Vagina (tissue), 2 donors: Measurements from ENCODE around the gene SIAH2. TPM values are rescaled to one million over a fixed set of nuclear protein-coding genes. Genes with fewer than 3 reads are reported as not detected.
"Not testable (repeated sequence)": the region's sequence is repeated elsewhere in the genome, so short reads cannot be mapped to it uniquely, and the experiment has no call there.

ENCODE experiments used
- DNase-seq, 2 donors: peaks; one replicate each; pipeline ENCODE4 v3.0.0-alpha.2; 2017; ENCODE audit errors: extremely low spot score in 2 of 2
- H3K27ac ChIP-seq: fragments of 200-600 bp; sonication (generic); one replicate; pipeline ENCODE4 v1.5.1; 2019
- H3K27me3 ChIP-seq: fragments of 200-600 bp; sonication (generic); one replicate; pipeline ENCODE4 v1.5.1; 2019
- H3K36me3 ChIP-seq, 2 donors: fragments of 200-600 bp; sonication (generic); one replicate each; pipeline ENCODE4 v1.5.1; 2017 to 2019
- H3K4me1 ChIP-seq: fragments of 200-600 bp; sonication (generic); one replicate; pipeline ENCODE4 v1.5.1; 2019
- H3K4me3 ChIP-seq, 2 donors: fragments of 200-600 bp; sonication (generic); 1 replicate in 1 of 2; 2 replicates in 1 of 2; pipeline ENCODE4 v1.5.1; 2016 to 2019
- H3K9me3 ChIP-seq: fragments of 200-600 bp; sonication (generic); one replicate; pipeline ENCODE4 v1.5.1; 2019
- CTCF ChIP-seq, 3 experiments: fragments of 450-650 bp in 2 of 3; fragments of 200-600 bp in 1 of 3; sonication (generic) in 1 of 3; IDR thresholded peaks; one replicate each; pipeline ENCODE4 v1.5.1; 2017 to 2019; ENCODE audit warnings: antibody characterized with exemption in 3 of 3, mild to moderate bottlenecking in 2 of 3, moderate library complexity in 2 of 3
- POLR2A ChIP-seq, 2 donors: fragments of 450-650 bp; IDR thresholded peaks; one replicate each; pipeline ENCODE4 v1.6.1; 2017; ENCODE audit warnings: antibody characterized with exemption in 2 of 2, mild to moderate bottlenecking in 2 of 2, moderate library complexity in 2 of 2
- POLR2AphosphoS5 ChIP-seq, 2 donors: sonication (generic); formaldehyde crosslinking; IDR thresholded peaks; one replicate each; pipeline ENCODE4 v1.9.0; 2017; ENCODE audit warnings: antibody characterized with exemption in 2 of 2, mild to moderate bottlenecking in 2 of 2, low read depth in 1 of 2; ENCODE audit not compliant: insufficient read depth in 1 of 2
- intact Hi-C: fragments of 100-400 bp; cut with DNase I; formaldehyde crosslinking; loops from one replicate; pipeline ENCODE4 v1.15.1; 2023
- total RNA-seq: library from RNA; depleted of rRNA; stranded (reverse); fragments of >200 nt; gene quantifications from one replicate; pipeline ENCODE4 v1.2.3, GENCODE V29; 2016

SIAH2 gene
- total RNA-seq, 1 donor from 2014 or later, result 71.0 TPM

GRCh38 chr3:150803440-150803985, 40.5 kb upstream of the SIAH2 start:
- Histone ChIP-seq H3K4me3 (no peak overlapping the region), H3K27me3 (no peaks in the 10 kb centered on the region), H3K9me3 (no peaks in the 10 kb centered on the region), H3K4me1 (no peaks in the 10 kb centered on the region), H3K36me3 (no peaks in the 10 kb centered on the region), H3K27ac (no peak overlapping the region)
- intact Hi-C loops, result no loop called here
- DNase-seq, result no peak
- TF ChIP-seq CTCF (IDR thresholded peaks at IDR 0.05), result no peak
- no peak for TF ChIP-seq POLR2A (IDR thresholded peaks at IDR 0.05)
- TF ChIP-seq POLR2AphosphoS5 (IDR thresholded peaks at IDR 0.05; ENCODE audit: insufficient read depth in 1 of 2, low read depth in 1 of 2), result no peak

- H3K27me3 ChIP-seq, result no peaks in the 10 kb centered on the region
- no peak for DNase-seq
- no peak overlapping the region for H3K4me3 ChIP-seq
- H3K27ac ChIP-seq, result no peak overlapping the region
- TF ChIP-seq POLR2AphosphoS5 (IDR thresholded peaks at IDR 0.05; ENCODE audit: insufficient read depth in 1 of 2, low read depth in 1 of 2), result no peak
- H3K4me1 ChIP-seq, result no peaks in the 10 kb centered on the region
- intact Hi-C loops, result no loop called here
- no peaks in the 10 kb centered on the region for H3K9me3 ChIP-seq
- no peaks in the 10 kb centered on the region for H3K36me3 ChIP-seq
Measured at GRCh38 chr3:150800722-150801121, 37.8 kb upstream of the SIAH2 start.

GRCh38 chr3:150798122-150798618, 35.2 kb upstream of the SIAH2 start:
- DNase-seq, result no peak
- intact Hi-C loops, result no loop called here

GRCh38 chr3:150797155-150797554, 34.2 kb upstream of the SIAH2 start:
- Histone ChIP-seq H3K4me1 (no peaks in the 10 kb centered on the region), H3K27me3 (no peaks in the 10 kb centered on the region), H3K4me3 (no peak overlapping the region), H3K36me3 (no peaks in the 10 kb centered on the region), H3K9me3 (no peaks in the 10 kb centered on the region), H3K27ac (no peak overlapping the region)
- intact Hi-C loops, result no loop called here
- no peak for TF ChIP-seq POLR2A (IDR thresholded peaks at IDR 0.05)
- TF ChIP-seq POLR2AphosphoS5 (IDR thresholded peaks at IDR 0.05; ENCODE audit: insufficient read depth in 1 of 2, low read depth in 1 of 2), result no peak
- no peak for TF ChIP-seq CTCF (IDR thresholded peaks at IDR 0.05)
- DNase-seq, result no peak

More at GRCh38 chr3:150798122-150798618, 35.2 kb upstream of the SIAH2 start:
- TF ChIP-seq POLR2A (IDR thresholded peaks at IDR 0.05), result no peak
- no peak for TF ChIP-seq POLR2AphosphoS5 (IDR thresholded peaks at IDR 0.05; ENCODE audit: insufficient read depth in 1 of 2, low read depth in 1 of 2)
- TF ChIP-seq CTCF (IDR thresholded peaks at IDR 0.05), result no peak
- no peaks in the 10 kb centered on the region for H3K9me3 ChIP-seq
- no peaks in the 10 kb centered on the region for H3K36me3 ChIP-seq
- no peak overlapping the region for H3K4me3 ChIP-seq
- no peaks in the 10 kb centered on the region for H3K27me3 ChIP-seq
- H3K4me1 ChIP-seq, result no peaks in the 10 kb centered on the region
- H3K27ac ChIP-seq, result no peak overlapping the region

GRCh38 chr3:150796527-150796926, 33.6 kb upstream of the SIAH2 start:
- DNase-seq, H3K36me3 ChIP-seq, H3K27me3 ChIP-seq, intact Hi-C loops, H3K4me3 ChIP-seq, H3K27ac ChIP-seq, H3K9me3 ChIP-seq, H3K4me1 ChIP-seq: not testable (repeated sequence)

GRCh38 chr3:150793641-150794040, 30.7 kb upstream of the SIAH2 start:
- TF ChIP-seq CTCF (IDR thresholded peaks at IDR 0.05), result no peak
- no peak for TF ChIP-seq POLR2AphosphoS5 (IDR thresholded peaks at IDR 0.05; ENCODE audit: insufficient read depth in 1 of 2, low read depth in 1 of 2)
- TF ChIP-seq POLR2A (IDR thresholded peaks at IDR 0.05), result no peak
- DNase-seq, result no peak

More at GRCh38 chr3:150793641-150794040, 30.7 kb upstream of the SIAH2 start:
- Histone ChIP-seq H3K27me3 (no peaks in the 10 kb centered on the region), H3K4me3 (no peak overlapping the region), H3K4me1 (no peaks in the 10 kb centered on the region), H3K27ac (no peak overlapping the region), H3K9me3 (no peaks in the 10 kb centered on the region), H3K36me3 (no peaks in the 10 kb centered on the region)
- intact Hi-C loops, result no loop called here
